ENCODE results near the gene TPK1.

Gene TPK1

GRCh38 chr7:144665689-144666381 lies 170.0 kb downstream of the TPK1 start:
- H3K4me3 ChIP-seq (ENCODE audit: low read depth, low read length), result no peak overlapping the region
- DNase-seq (ENCODE audit: low read depth), result no peak
- in situ Hi-C loops (cut with HindIII; ENCODE audit: low sequenced_read_pairs), result no loop called here
- TF ChIP-seq CTCF (IDR thresholded peaks at IDR 0.05; ENCODE audit: low read depth, low read length, missing control alignments), result no peak

- DNase-seq (ENCODE audit: low read depth), result no peak
- no peak overlapping the region for H3K4me3 ChIP-seq (ENCODE audit: low read depth, low read length)
- in situ Hi-C loops (cut with HindIII; ENCODE audit: low sequenced_read_pairs), result no loop called here
- TF ChIP-seq CTCF (IDR thresholded peaks at IDR 0.05; ENCODE audit: low read depth, low read length, missing control alignments), result no peak
These were observed 176.6 kb downstream of the TPK1 start for GRCh38 chr7:144659211-144659610.

- no peak for DNase-seq (ENCODE audit: low read depth)
- H3K4me3 ChIP-seq (ENCODE audit: low read depth, low read length), result no peak overlapping the region
- TF ChIP-seq CTCF (IDR thresholded peaks at IDR 0.05; ENCODE audit: low read depth, low read length, missing control alignments), result no peak
- in situ Hi-C loops (cut with HindIII; ENCODE audit: low sequenced_read_pairs), result no loop called here
These were observed 178.8 kb downstream of the TPK1 start for GRCh38 chr7:144656965-144657517.

- in situ Hi-C loops (cut with HindIII; ENCODE audit: low sequenced_read_pairs), result no loop called here
- H3K4me3 ChIP-seq (ENCODE audit: low read depth, low read length), result no peak overlapping the region
- TF ChIP-seq CTCF (IDR thresholded peaks at IDR 0.05; ENCODE audit: low read depth, low read length, missing control alignments), result no peak
- DNase-seq (ENCODE audit: low read depth), result no peak
These were observed 182.4 kb downstream of the TPK1 start for GRCh38 chr7:144653449-144653848.

- DNase-seq (ENCODE audit: low read depth), result no peak
- no peak overlapping the region for H3K4me3 ChIP-seq (ENCODE audit: low read depth, low read length)
- in situ Hi-C loops (cut with HindIII; ENCODE audit: low sequenced_read_pairs), result no loop called here
- TF ChIP-seq CTCF (IDR thresholded peaks at IDR 0.05; ENCODE audit: low read depth, low read length, missing control alignments), result no peak
These were observed 185.4 kb downstream of the TPK1 start for GRCh38 chr7:144650439-144650838.

GRCh38 chr7:144649120-144649519 lies 186.7 kb downstream of the TPK1 start:
- no peak for DNase-seq (ENCODE audit: low read depth)
- TF ChIP-seq CTCF (IDR thresholded peaks at IDR 0.05; ENCODE audit: low read depth, low read length, missing control alignments), result no peak
- in situ Hi-C loops (cut with HindIII; ENCODE audit: low sequenced_read_pairs), result no loop called here
- H3K4me3 ChIP-seq (ENCODE audit: low read depth, low read length), result no peak overlapping the region
